Neural cell (in vitro differentiated cells): ENCODE data around the gene LDB2. TPM values are rescaled to one million over a fixed set of nuclear protein-coding genes. Genes with fewer than 3 reads are reported as not detected.

Source experiments
- H2AFZ ChIP-seq: fragments of 200-600, 300-800 bp; sonication (generic), shearing (Covaris generic); 2 replicates; pipeline ENCODE4 v1.6.0; 2014; ENCODE audit warnings: low read depth, mild to moderate bottlenecking, antibody characterized with exemption, low read length, moderate library complexity
- H3F3A ChIP-seq: fragments of 200-600 bp; shearing (Covaris generic); 2 replicates; pipeline ENCODE4 v1.6.1; 2016; ENCODE audit warnings: mild to moderate bottlenecking, moderate library complexity, mixed read lengths, antibody characterized with exemption, low read length; ENCODE audit not compliant: insufficient read depth, poor library complexity, severe bottlenecking
- H3K27ac ChIP-seq: fragments of 200-600, 300-800 bp; sonication (generic), shearing (Covaris generic); 2 replicates; pipeline ENCODE4 v1.5.1; 2014; ENCODE audit warnings: mild to moderate bottlenecking, low read length, moderate library complexity
- H3K27me3 ChIP-seq: fragments of 300-800, 200-600 bp; sonication (generic), shearing (Covaris generic); 2 replicates; pipeline ENCODE4 v1.6.0; 2014; ENCODE audit warnings: mild to moderate bottlenecking, low read depth, low read length, moderate library complexity; ENCODE audit not compliant: insufficient read depth
- H3K36me3 ChIP-seq: fragments of 300-800, 200-600 bp; sonication (generic), shearing (Covaris generic); 2 replicates; pipeline ENCODE4 v1.5.1; 2014; ENCODE audit warnings: mild to moderate bottlenecking, antibody characterized with exemption, low read length, moderate library complexity; ENCODE audit not compliant: insufficient read depth
- H3K4me2 ChIP-seq: fragments of 300-800, 200-600 bp; sonication (generic), shearing (Covaris generic); 2 replicates; pipeline ENCODE4 v1.6.0; 2014; ENCODE audit warnings: mild to moderate bottlenecking, low read length
- H3K4me3 ChIP-seq: fragments of 300-800, 200-600 bp; sonication (generic), shearing (Covaris generic); 2 replicates; pipeline ENCODE4 v1.5.1; 2014; ENCODE audit warnings: mild to moderate bottlenecking, low read length, moderate library complexity
- H3K79me2 ChIP-seq: fragments of 200-600 bp; shearing (Covaris generic); replicated peaks from 2 replicates; pipeline ENCODE4 v1.6.0; 2014; ENCODE audit warnings: mild to moderate bottlenecking, low read length, moderate library complexity; ENCODE audit not compliant: insufficient read depth
- H3K9ac ChIP-seq: fragments of 300-800, 200-600 bp; sonication (generic), shearing (Covaris generic); 2 replicates; pipeline ENCODE4 v1.6.1; 2016; ENCODE audit warnings: mild to moderate bottlenecking, low read length, mixed read lengths
- H3K9me2 ChIP-seq: fragments of 200-600 bp; shearing (Covaris generic); 2 replicates; pipeline ENCODE4 v1.6.1; 2016; ENCODE audit warnings: mild to moderate bottlenecking, low read length, mixed read lengths; ENCODE audit not compliant: insufficient read depth
- H3K9me3 ChIP-seq: fragments of 200-600, 300-800 bp; sonication (generic), shearing (Covaris generic); 2 replicates; pipeline ENCODE4 v1.6.1; 2016; ENCODE audit warnings: mild to moderate bottlenecking, mixed run types, low read length, moderate library complexity, mixed read lengths
- H4K20me1 ChIP-seq: fragments of 200-600 bp; shearing (Covaris generic); 2 replicates; pipeline ENCODE4 v1.6.1; 2016; ENCODE audit warnings: mild to moderate bottlenecking, mixed run types; ENCODE audit not compliant: insufficient read depth
- CTCF ChIP-seq: fragments of 450-650 bp; IDR thresholded peaks from 2 replicates; pipeline ENCODE4 v1.5.1; 2014; ENCODE audit warnings: antibody characterized with exemption, mild to moderate bottlenecking, moderate library complexity; ENCODE audit not compliant: poor library complexity, severe bottlenecking
- EP300 ChIP-seq: fragments of 450-650 bp; conservative IDR thresholded peaks from 2 replicates; pipeline ENCODE4 v1.6.1; 2014; ENCODE audit warnings: antibody characterized with exemption, mild to moderate bottlenecking, moderate library complexity; ENCODE audit not compliant: poor library complexity, severe bottlenecking
- EZH2 ChIP-seq: fragments of 200-600, 300-800 bp; shearing (Covaris generic), sonication (generic); IDR thresholded peaks from 2 replicates; pipeline ENCODE4 v1.6.1; 2014; ENCODE audit warnings: antibody characterized with exemption, low read length, borderline replicate concordance, mild to moderate bottlenecking; ENCODE audit not compliant: insufficient read depth, poor library complexity, severe bottlenecking
- MXI1 ChIP-seq: fragments of 450-650 bp; conservative IDR thresholded peaks from 2 replicates; pipeline ENCODE4 v1.6.1; 2014; ENCODE audit warnings: antibody characterized with exemption, mild to moderate bottlenecking; ENCODE audit not compliant: poor library complexity, severe bottlenecking
- POLR2AphosphoS5 ChIP-seq: IDR thresholded peaks from 2 replicates; pipeline ENCODE4 v1.6.1; 2012
- RAD21 ChIP-seq: fragments of 450-650 bp; conservative IDR thresholded peaks from 2 replicates; pipeline ENCODE4 v1.6.1; 2014; ENCODE audit warnings: antibody characterized with exemption, mild to moderate bottlenecking, moderate library complexity
- REST ChIP-seq: IDR thresholded peaks from 2 replicates; pipeline ENCODE4 v1.6.1; 2012; ENCODE audit warnings: borderline replicate concordance
- SMC3 ChIP-seq: fragments of 450-650 bp; conservative IDR thresholded peaks from 2 replicates; pipeline ENCODE4 v1.6.1; 2014; ENCODE audit warnings: antibody characterized with exemption, mild to moderate bottlenecking, moderate library complexity; ENCODE audit not compliant: poor library complexity
- TAF1 ChIP-seq: IDR thresholded peaks from 2 replicates; pipeline ENCODE4 v1.6.1; 2012; ENCODE audit warnings: low read depth
- polyA plus RNA-seq: library from polyadenylated mRNA; depleted of rRNA; stranded (reverse); fragments of >200 nt; gene quantifications from 2 replicates; pipeline ENCODE4 v1.2.3, GENCODE V29; 2014

Gene LDB2
- polyA plus RNA-seq, 1 donor from 2014 or later, result 58.9 TPM

GRCh38 chr4:16862697-16863096, 35.7 kb downstream of the LDB2 start:
- TF ChIP-seq TAF1, result no peak
- no peak for TF ChIP-seq POLR2AphosphoS5
- no peaks in the 10 kb centered on the region for H3K79me2 ChIP-seq
- no peaks in the 10 kb centered on the region for H3K36me3 ChIP-seq
- H3K27ac ChIP-seq, result no peak overlapping the region
- no peak overlapping the region for H3K4me2 ChIP-seq
- H3K9me3 ChIP-seq, result no peaks in the 10 kb centered on the region
- no peak overlapping the region for H3K4me3 ChIP-seq
- H2AFZ ChIP-seq, result no peak overlapping the region
- no peaks in the 10 kb centered on the region for H3K9me2 ChIP-seq
- H3F3A ChIP-seq, result no peaks in the 10 kb centered on the region
- no peak overlapping the region for H3K9ac ChIP-seq
- H3K27me3 ChIP-seq, result no peaks in the 10 kb centered on the region
- H4K20me1 ChIP-seq, result no peaks in the 10 kb centered on the region

GRCh38 chr4:16860516-16860915, 37.9 kb downstream of the LDB2 start:
- Histone ChIP-seq H2AFZ (no peak overlapping the region), H3F3A (no peaks in the 10 kb centered on the region), H3K9me2 (no peaks in the 10 kb centered on the region), H3K79me2 (no peaks in the 10 kb centered on the region), H3K9ac (no peak overlapping the region), H3K4me2 (no peak overlapping the region), H3K9me3 (no peaks in the 10 kb centered on the region), H3K4me3 (no peak overlapping the region), H3K27me3 (no peaks in the 10 kb centered on the region), H3K27ac (no peak overlapping the region), H4K20me1 (no peaks in the 10 kb centered on the region), H3K36me3 (no peaks in the 10 kb centered on the region)
- TF ChIP-seq TAF1, result no peak
- no peak for TF ChIP-seq SMC3

- H3K79me2 ChIP-seq, result no peaks in the 10 kb centered on the region
Observed at GRCh38 chr4:16859031-16859430, 39.4 kb downstream of the LDB2 start.

More at GRCh38 chr4:16859031-16859430, 39.4 kb downstream of the LDB2 start:
- H3K4me3 ChIP-seq, result no peak overlapping the region
- H3K27me3 ChIP-seq, result no peaks in the 10 kb centered on the region
- TF ChIP-seq REST, result no peak
- TF ChIP-seq POLR2AphosphoS5, result no peak
- no peak for TF ChIP-seq EZH2
- no peak for TF ChIP-seq SMC3
- TF ChIP-seq CTCF, result no peak
- no peak for TF ChIP-seq TAF1
- no peak for TF ChIP-seq RAD21
- TF ChIP-seq EP300, result no peak
- TF ChIP-seq MXI1, result no peak
- H3K36me3 ChIP-seq, result no peaks in the 10 kb centered on the region
- no peak overlapping the region for H2AFZ ChIP-seq
- H3K9me3 ChIP-seq, result no peaks in the 10 kb centered on the region
- H3F3A ChIP-seq, result no peaks in the 10 kb centered on the region
- H3K9me2 ChIP-seq, result no peaks in the 10 kb centered on the region
- no peak overlapping the region for H3K27ac ChIP-seq
- no peak overlapping the region for H3K4me2 ChIP-seq
- no peaks in the 10 kb centered on the region for H4K20me1 ChIP-seq
- H3K9ac ChIP-seq, result no peak overlapping the region
